ENCODE data around the gene USP36. TPM values are rescaled to one million over a fixed set of nuclear protein-coding genes. Genes with fewer than 3 reads are reported as not detected.
A peak's percentile ranks its signal among the peaks of the same experiment; 100 is the strongest.

The USP36 gene
- total and polyA plus RNA-seq, 9 of the 15 experiments (the other 6 are each of a cell fraction or from before 2014, with no cell fraction given), result 6.4 to 72.8 (median 22.5) TPM

- POLR2A ChIA-PET, result interaction anchor here (0.7 kb wide), 1 partner anchor 98 kb away, joined by 3 read pairs; no protein-coding TSS in a partner anchor
- FAIRE-seq (no peak), ATAC-seq (no peak), DNase-seq (ENCODE audit: extremely low read depth in 1 of 4, low spot score in 3 of 4) (no peak)
- 87% methylated on average over 5 of the region's 5 CpGs for WGBS (ENCODE audit: insufficient coverage, low coverage, missing lambda C conversion rate)
- H4K20me1 ChIP-seq (replicated peaks; ENCODE audit: control insufficient read depth, insufficient read depth, low read length), result peaks cover 7% of the 10 kb centered on the region; the same call in 1 of the 2 replicates
- no peaks in the 10 kb centered on the region for H3K9me3 ChIP-seq (replicated peaks; ENCODE audit: control insufficient read depth, insufficient read depth, low read depth, low read length)
- peak overlapping the region; percentile 10; the same call in 1 of the 2 replicates for H3K4me2 ChIP-seq (ENCODE audit: insufficient read depth, low read length)
- H3K4me1 ChIP-seq (replicated peaks in 1 of 2; ENCODE audit: control insufficient read depth in 2 of 2, insufficient read depth in 2 of 2, low read length in 2 of 2), result peaks cover 15 to 17% of the 10 kb centered on the region in 2 experiments; a peak in 4 of 5 replicates
- peaks cover 52% of the 10 kb centered on the region for H3K79me2 ChIP-seq (ENCODE audit: control insufficient read depth, insufficient read depth, low read length)
- no TSS peak for BruUV-seq (replicated peaks)
- H3K27ac ChIP-seq (ENCODE audit: extremely low read depth, low read depth, low read length), result no peak overlapping the region
- CTCF ChIA-PET (ENCODE audit: low intra/inter-chr PET ratio), result interaction anchor here (0.6 kb wide), 1 partner anchor 63 kb away, joined by 3 read pairs; no protein-coding TSS in a partner anchor
- intact Hi-C loops (cut with micrococcal nuclease), result no loop called here
- no peak overlapping the region for H3K4me3 ChIP-seq
- no peaks in the 10 kb centered on the region for H3K36me3 ChIP-seq (ENCODE audit: control insufficient read depth, insufficient read depth, low read length)
- TF ChIP-seq PML (IDR thresholded peaks at IDR 0.05; ENCODE audit: low read length) (no peak), ZNF277 (CRISPR knock-in tag; IDR thresholded peaks at IDR 0.05; ENCODE audit: borderline replicate concordance) (no peak), PHF20 (IDR thresholded peaks at IDR 0.05; ENCODE audit: partially characterized antibody) (no peak), TRIM24 (IDR thresholded peaks at IDR 0.05) (no peak), CTCFL (IDR thresholded peaks at IDR 0.05; ENCODE audit: borderline replicate concordance, insufficient read depth, low read depth, low read length, poor library complexity, severe bottlenecking) (no peak), RFX5 (IDR thresholded peaks at IDR 0.05; ENCODE audit: low read depth, low read length) (no peak), ZBTB34 (CRISPR knock-in tag; IDR thresholded peaks at IDR 0.05) (no peak), RBM25 (IDR thresholded peaks at IDR 0.05; ENCODE audit: low read depth, low read length, severe bottlenecking) (no peak), NR2C2 (CRISPR knock-in tag; IDR thresholded peaks at IDR 0.05) (no peak), NR2C2 (tag; IDR thresholded peaks at IDR 0.05) (no peak), RBBP5 (IDR thresholded peaks at IDR 0.05; ENCODE audit: borderline replicate concordance, insufficient read depth, low read length, poor library complexity, severe bottlenecking) (no peak), LCOR (CRISPR knock-in tag; IDR thresholded peaks at IDR 0.05) (no peak), EHMT2 (IDR thresholded peaks at IDR 0.05) (no peak), ZNF124 (CRISPR knock-in tag; IDR thresholded peaks at IDR 0.05) (no peak), LEF1 (IDR thresholded peaks at IDR 0.05) (no peak)
- no peaks in the 10 kb centered on the region for H3K27me3 ChIP-seq (ENCODE audit: control insufficient read depth in 2 of 2, insufficient read depth in 2 of 2, low read length in 2 of 2)
- in situ Hi-C loops (cut with MboI), result no loop called here
- H2AFZ ChIP-seq (ENCODE audit: low read depth, low read length), result no peak overlapping the region
- no peaks in the 10 kb centered on the region for H3K9me1 ChIP-seq (ENCODE audit: control insufficient read depth, insufficient read depth, low read length)
- no peak overlapping the region for H3K9ac ChIP-seq (ENCODE audit: insufficient read depth in 1 of 2, low read depth in 2 of 2, low read length in 2 of 2)
These were observed 80.7 kb downstream of the USP36 start for GRCh38 chr17:78759969-78760352.

Measured in K562 (cell line).